ENCODE data around the gene USP49.

DNA sequence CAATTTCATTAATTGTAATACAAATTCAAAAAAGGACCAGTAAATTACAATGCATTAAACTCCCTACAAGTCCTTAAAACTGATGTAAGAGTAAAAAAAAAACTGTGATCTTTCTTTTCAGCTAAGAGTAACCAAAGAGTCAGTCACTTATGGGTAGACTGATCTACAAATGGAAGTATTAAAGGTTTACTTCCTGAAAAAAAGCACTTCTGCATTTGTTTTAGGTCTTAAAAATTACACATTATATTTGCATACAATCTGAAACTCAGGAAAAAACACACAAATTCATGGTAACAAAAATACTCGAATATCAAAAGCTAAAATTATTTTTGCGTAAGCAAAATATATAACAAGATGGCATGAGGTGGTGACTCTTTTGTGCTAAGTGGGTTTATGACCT is 23.5 kb downstream of the USP49 start:
- TF ChIP-seq, protein P1, sequence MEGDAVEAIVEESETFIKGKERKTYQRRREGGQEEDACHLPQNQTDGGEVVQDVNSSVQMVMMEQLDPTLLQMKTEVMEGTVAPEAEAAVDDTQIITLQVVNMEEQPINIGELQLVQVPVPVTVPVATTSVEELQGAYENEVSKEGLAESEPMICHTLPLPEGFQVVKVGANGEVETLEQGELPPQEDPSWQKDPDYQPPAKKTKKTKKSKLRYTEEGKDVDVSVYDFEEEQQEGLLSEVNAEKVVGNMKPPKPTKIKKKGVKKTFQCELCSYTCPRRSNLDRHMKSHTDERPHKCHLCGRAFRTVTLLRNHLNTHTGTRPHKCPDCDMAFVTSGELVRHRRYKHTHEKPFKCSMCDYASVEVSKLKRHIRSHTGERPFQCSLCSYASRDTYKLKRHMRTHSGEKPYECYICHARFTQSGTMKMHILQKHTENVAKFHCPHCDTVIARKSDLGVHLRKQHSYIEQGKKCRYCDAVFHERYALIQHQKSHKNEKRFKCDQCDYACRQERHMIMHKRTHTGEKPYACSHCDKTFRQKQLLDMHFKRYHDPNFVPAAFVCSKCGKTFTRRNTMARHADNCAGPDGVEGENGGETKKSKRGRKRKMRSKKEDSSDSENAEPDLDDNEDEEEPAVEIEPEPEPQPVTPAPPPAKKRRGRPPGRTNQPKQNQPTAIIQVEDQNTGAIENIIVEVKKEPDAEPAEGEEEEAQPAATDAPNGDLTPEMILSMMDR (IDR thresholded peaks at IDR 0.05), result no peak
- no peak for TF ChIP-seq EP300 (IDR thresholded peaks at IDR 0.05)
- TF ChIP-seq POLR2A (IDR thresholded peaks at IDR 0.05), result no peak
- TF ChIP-seq POLR2AphosphoS5 (IDR thresholded peaks at IDR 0.05), result no peak
